ENCODE measurements around the gene ITGB5.

- TF ChIP-seq TAF1 (IDR thresholded peaks at IDR 0.05; ENCODE audit: low read depth) (no peak), RAD21 (IDR thresholded peaks at IDR 0.05; ENCODE audit: low read depth) (no peak), NFIC (IDR thresholded peaks at IDR 0.05) (no peak), EP300 (IDR thresholded peaks at IDR 0.05; ENCODE audit: borderline replicate concordance) (no peak)
These were observed 13.9 kb downstream of the ITGB5 start for GRCh38 chr3:124873226-124873625.

Measured in Ishikawa (cell line).